H9 (cell line): ENCODE results near the gene P4HA3. TPM values are rescaled to one million over a fixed set of nuclear protein-coding genes. Genes with fewer than 3 reads are reported as not detected.

Experiments
- DNase-seq: peaks from one replicate; pipeline ENCODE4 v3.0.0-alpha.2; 2017
- H2AFZ ChIP-seq: one replicate; pipeline ENCODE4 v1.6.1; 2013; ENCODE audit warnings: mild to moderate bottlenecking, low read length, control low read depth, moderate library complexity
- H2AK5ac ChIP-seq: 2 replicates; pipeline ENCODE4 v1.6.1; 2013; ENCODE audit warnings: low read length, control low read depth, mixed read lengths; ENCODE audit not compliant: insufficient read length
- H2BK120ac ChIP-seq: one replicate; pipeline ENCODE4 v1.6.1; 2013; ENCODE audit warnings: low read depth, mild to moderate bottlenecking, low read length, control low read depth, inconsistent platforms; ENCODE audit not compliant: poor library complexity, severe bottlenecking
- H2BK12ac ChIP-seq: 2 replicates; pipeline ENCODE4 v1.6.1; 2013; ENCODE audit warnings: low read length, control low read depth, mixed read lengths, low read depth; ENCODE audit not compliant: insufficient read length
- H2BK15ac ChIP-seq: 2 replicates; pipeline ENCODE4 v1.6.1; 2013; ENCODE audit warnings: low read depth, low read length, control low read depth
- H2BK20ac ChIP-seq: one replicate; pipeline ENCODE4 v1.6.1; 2013; ENCODE audit warnings: low read depth, mild to moderate bottlenecking, low read length, control low read depth, inconsistent platforms; ENCODE audit not compliant: poor library complexity, severe bottlenecking
- H2BK5ac ChIP-seq: 2 replicates; pipeline ENCODE4 v1.6.1; 2013; ENCODE audit warnings: low read length, control low read depth, mixed read lengths; ENCODE audit not compliant: insufficient read length
- H3K14ac ChIP-seq: 2 replicates; pipeline ENCODE4 v1.6.1; 2013; ENCODE audit warnings: low read length, control low read depth; ENCODE audit not compliant: insufficient read depth
- H3K18ac ChIP-seq: 2 replicates; pipeline ENCODE4 v1.6.1; 2013; ENCODE audit warnings: low read depth, mild to moderate bottlenecking, mixed read lengths, low read length, control low read depth; ENCODE audit not compliant: insufficient read length
- H3K23ac ChIP-seq: 2 replicates; pipeline ENCODE4 v1.6.1; 2013; ENCODE audit warnings: low read length, control low read depth, mixed read lengths, low read depth; ENCODE audit not compliant: insufficient read length
- H3K23me2 ChIP-seq: 2 replicates; pipeline ENCODE4 v1.6.1; 2013; ENCODE audit warnings: low read depth, mild to moderate bottlenecking, mixed read lengths, low read length, control low read depth; ENCODE audit not compliant: insufficient read length, poor library complexity, severe bottlenecking
- H3K27ac ChIP-seq: 2 replicates; pipeline ENCODE4 v1.5.1; 2013; ENCODE audit warnings: low read length, control low read depth, mixed read lengths, low read depth; ENCODE audit not compliant: insufficient read length
- H3K27me3 ChIP-seq: 2 replicates; pipeline ENCODE4 v1.6.1; 2013; ENCODE audit warnings: low read length, control low read depth, inconsistent platforms; ENCODE audit not compliant: insufficient read depth
- H3K4ac ChIP-seq: 2 replicates; pipeline ENCODE4 v1.6.1; 2013; ENCODE audit warnings: low read depth, mild to moderate bottlenecking, control low read depth, inconsistent platforms, low read length, moderate library complexity
- H3K4me1 ChIP-seq: 2 replicates; pipeline ENCODE4 v1.6.1; 2013; ENCODE audit warnings: low read length, control low read depth, inconsistent platforms; ENCODE audit not compliant: insufficient read depth
- H3K4me2 ChIP-seq: 2 replicates; pipeline ENCODE4 v1.6.1; 2013; ENCODE audit warnings: low read length, control low read depth, mixed read lengths; ENCODE audit not compliant: insufficient read length, insufficient read depth
- H3K56ac ChIP-seq: 2 replicates; pipeline ENCODE4 v1.6.1; 2013; ENCODE audit warnings: low read depth, mild to moderate bottlenecking, mixed read lengths, low read length, control low read depth; ENCODE audit not compliant: insufficient read length
- H3K79me1 ChIP-seq: 2 replicates; pipeline ENCODE4 v1.6.1; 2013; ENCODE audit warnings: low read depth, mild to moderate bottlenecking, moderate library complexity, low read length, control low read depth, inconsistent platforms; ENCODE audit not compliant: insufficient read depth, poor library complexity, severe bottlenecking
- H3K79me2 ChIP-seq: 2 replicates; pipeline ENCODE4 v1.6.1; 2013; ENCODE audit warnings: low read length, control low read depth, inconsistent platforms; ENCODE audit not compliant: insufficient read depth
- H3K9ac ChIP-seq: 2 replicates; pipeline ENCODE4 v1.6.1; 2013; ENCODE audit warnings: low read length, control low read depth, mixed read lengths; ENCODE audit not compliant: insufficient read length; ENCODE audit errors: extremely low read depth
- H3K9me3 ChIP-seq: one replicate; pipeline ENCODE4 v1.6.1; 2013; ENCODE audit warnings: low read depth, low read length, inconsistent platforms; ENCODE audit not compliant: control insufficient read depth
- H3T11ph ChIP-seq: one replicate; pipeline ENCODE4 v1.6.1; 2013; ENCODE audit warnings: mild to moderate bottlenecking, low read length, control low read depth, inconsistent platforms
- H4K20me1 ChIP-seq: one replicate; pipeline ENCODE4 v1.6.1; 2013; ENCODE audit not compliant: control insufficient read depth, insufficient read length, insufficient read depth
- H4K5ac ChIP-seq: 2 replicates; pipeline ENCODE4 v1.6.1; 2013; ENCODE audit warnings: low read depth, mild to moderate bottlenecking, mixed read lengths, low read length, control low read depth; ENCODE audit not compliant: insufficient read length
- H4K8ac ChIP-seq: replicated peaks from 2 replicates; pipeline ENCODE4 v1.6.1; 2013; ENCODE audit warnings: low read length, control low read depth, mixed read lengths, low read depth; ENCODE audit not compliant: insufficient read length
- H4K91ac ChIP-seq: 2 replicates; pipeline ENCODE4 v1.6.1; 2013; ENCODE audit warnings: low read depth, mild to moderate bottlenecking, moderate library complexity, mixed read lengths, low read length, control low read depth; ENCODE audit not compliant: insufficient read length
- H3K27ac Mint-ChIP-seq, 3 experiments: 2 replicates in 2 of 3; 3 replicates in 1 of 3; pipeline ENCODE4 v1.8.0; 2020 to 2021; ENCODE audit warnings: mixed read lengths in 3 of 3, mild to moderate bottlenecking in 1 of 3, moderate library complexity in 1 of 3
- H3K27me3 Mint-ChIP-seq: 2 replicates; pipeline ENCODE4 v1.8.0; 2021; ENCODE audit warnings: low read depth, mild to moderate bottlenecking, moderate library complexity, mixed read lengths
- H3K36me3 Mint-ChIP-seq, 3 experiments: 2 replicates in 2 of 3; 3 replicates in 1 of 3; pipeline ENCODE4 v1.8.0; 2020 to 2021; ENCODE audit warnings: low read depth in 3 of 3, mixed read lengths in 3 of 3; ENCODE audit not compliant: insufficient read depth in 1 of 3
- H3K4me1 Mint-ChIP-seq, 2 experiments: 2 replicates each; pipeline ENCODE4 v1.8.0; 2020; ENCODE audit warnings: mixed read lengths in 2 of 2
- H3K4me3 Mint-ChIP-seq, 2 experiments: 2 replicates in 1 of 2; 3 replicates in 1 of 2; pipeline ENCODE4 v1.8.0; 2020 to 2021; ENCODE audit warnings: mild to moderate bottlenecking in 2 of 2, mixed read lengths in 2 of 2, moderate library complexity in 1 of 2
- H3K9me3 Mint-ChIP-seq, 2 experiments: 2 replicates in 1 of 2; 3 replicates in 1 of 2; pipeline ENCODE4 v1.8.0; 2020; ENCODE audit warnings: mild to moderate bottlenecking in 2 of 2, mixed read lengths in 2 of 2, moderate library complexity in 1 of 2
- CTCF ChIP-seq: fragments of 200-600 bp; sonication (generic); conservative IDR thresholded peaks from 3 replicates; pipeline ENCODE4 v1.8.0; 2021; ENCODE audit warnings: antibody characterized with exemption, mild to moderate bottlenecking
- WGBS: extraction: QIAGEN DNeasy Blood & Tissue Kit; methylation state at CpG from one replicate; pipeline ENCODE4 v1.1.7; 2013; ENCODE audit warnings: missing lambda C conversion rate, low lambda C conversion rate, mixed read lengths; ENCODE audit not compliant: insufficient read length; ENCODE audit errors: extremely low coverage; 5-methylcytosine and 5-hydroxymethylcytosine counted together
- total RNA-seq: library from RNA; stranded (reverse); gene quantifications from 2 replicates; pipeline ENCODE4 v1.2.1, GENCODE V29; 2021

The P4HA3 gene
- total RNA-seq, 1 experiment from 2014 or later: not detected

- H3K9ac ChIP-seq: no peak overlapping the region
- no peak overlapping the region for H3K4me3 Mint-ChIP-seq
- no peak overlapping the region for H2BK120ac ChIP-seq
- H3K4me2 ChIP-seq: no peak overlapping the region
- no peak for TF ChIP-seq CTCF
- no peaks in the 10 kb centered on the region for H4K20me1 ChIP-seq
- H2AFZ ChIP-seq: no peak overlapping the region
- H3K27ac Mint-ChIP-seq: no peak overlapping the region
- no peak overlapping the region for H2BK20ac ChIP-seq
- H3K9me3 ChIP-seq: no peaks in the 10 kb centered on the region
- H3K27me3 ChIP-seq: no peaks in the 10 kb centered on the region
- H4K91ac ChIP-seq: no peak overlapping the region
- H3K4me1 ChIP-seq: no peaks in the 10 kb centered on the region
- H3K18ac ChIP-seq: no peak overlapping the region
- no peak overlapping the region for H3K23ac ChIP-seq
- no peaks in the 10 kb centered on the region for H3K23me2 ChIP-seq
- H3K9me3 Mint-ChIP-seq: no peaks in the 10 kb centered on the region
- DNase-seq: no peak
- no CpG with 5 or more reads among the region's 1 CpG for WGBS
- no peaks in the 10 kb centered on the region for H3K4me1 Mint-ChIP-seq
- H2AK5ac ChIP-seq: no peak overlapping the region
- H3K79me2 ChIP-seq: no peaks in the 10 kb centered on the region
- no peak overlapping the region for H2BK15ac ChIP-seq
- H2BK5ac ChIP-seq: no peak overlapping the region
- no peaks in the 10 kb centered on the region for H3K79me1 ChIP-seq
- no peak overlapping the region for H3K56ac ChIP-seq
- no peak overlapping the region for H4K5ac ChIP-seq
- no peak overlapping the region for H3K27ac ChIP-seq
- H3K27me3 Mint-ChIP-seq: no peaks in the 10 kb centered on the region
- H3K36me3 Mint-ChIP-seq: peaks cover 8 to 25% (median 15%) of the 10 kb centered on the region in 3 experiments; a peak in 5 of 7 replicates
- H2BK12ac ChIP-seq: no peak overlapping the region
- no peak overlapping the region for H3K14ac ChIP-seq
- no peak overlapping the region for H3T11ph ChIP-seq
- H4K8ac ChIP-seq: no peak overlapping the region
- H3K4ac ChIP-seq: no peak overlapping the region
Observed at GRCh38 chr11:74345420-74345819, 34.0 kb upstream of the P4HA3 start.
